ENCODE data around the gene MPHOSPH9.

MPHOSPH9 gene

DNA sequence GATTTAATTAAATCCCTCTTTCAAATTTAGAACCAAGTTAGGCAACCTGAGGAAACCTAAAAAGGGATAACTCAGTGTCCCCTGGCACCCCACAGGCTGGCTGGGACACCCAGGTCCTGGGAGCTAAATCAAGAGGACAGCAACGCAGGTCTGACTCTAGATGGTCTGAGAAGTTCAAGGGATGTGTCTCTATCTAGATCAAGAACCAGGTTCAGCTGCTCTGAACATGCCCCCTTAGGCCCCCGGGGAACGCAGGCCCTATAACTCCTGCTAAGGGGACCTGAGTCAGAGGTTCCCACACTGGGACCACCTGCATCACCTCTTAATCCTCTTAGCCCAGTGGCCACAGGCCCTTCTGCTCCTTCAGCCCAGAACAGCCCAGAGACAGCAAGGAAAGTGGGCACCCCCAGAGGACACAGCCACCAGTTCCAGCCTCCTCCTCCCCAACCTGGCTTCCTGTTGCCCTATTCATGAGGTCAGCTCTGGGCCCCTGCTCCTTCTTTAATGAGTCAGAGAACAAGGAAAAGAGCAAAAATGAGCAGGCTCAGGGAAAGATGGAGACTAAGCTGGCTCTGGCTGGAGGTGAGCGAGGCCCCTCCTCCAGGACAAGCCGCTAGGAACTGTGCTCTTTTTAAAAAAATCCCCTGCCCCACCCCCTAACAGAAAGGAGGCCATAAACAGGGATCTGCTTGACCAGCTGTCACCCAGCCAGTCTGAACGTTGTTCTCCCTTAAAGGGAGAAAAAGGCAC lies 92.8 kb downstream of the MPHOSPH9 start:
- DNase-seq (ENCODE audit: low read depth, low spot score): no peak
- H3K4me3 ChIP-seq (ENCODE audit: low read length): no peak overlapping the region
- peaks cover 4% of the 10 kb centered on the region; the same call in 1 of the 2 replicates for H3K4me1 ChIP-seq (ENCODE audit: control insufficient read depth, insufficient read depth, low read length)
- no peaks in the 10 kb centered on the region for H3K27me3 ChIP-seq (ENCODE audit: control insufficient read depth, insufficient read depth, low read length)
- H3K36me3 ChIP-seq (ENCODE audit: control insufficient read depth, insufficient read depth, low read length): no peaks in the 10 kb centered on the region
- H3K27ac ChIP-seq (ENCODE audit: low read length): no peak overlapping the region
- no CpG with 5 or more reads among the region's 6 CpGs for WGBS (ENCODE audit: insufficient coverage, insufficient read length)
- H3K9me3 ChIP-seq (ENCODE audit: control insufficient read depth, insufficient read depth, low read length): no peaks in the 10 kb centered on the region

DNA sequence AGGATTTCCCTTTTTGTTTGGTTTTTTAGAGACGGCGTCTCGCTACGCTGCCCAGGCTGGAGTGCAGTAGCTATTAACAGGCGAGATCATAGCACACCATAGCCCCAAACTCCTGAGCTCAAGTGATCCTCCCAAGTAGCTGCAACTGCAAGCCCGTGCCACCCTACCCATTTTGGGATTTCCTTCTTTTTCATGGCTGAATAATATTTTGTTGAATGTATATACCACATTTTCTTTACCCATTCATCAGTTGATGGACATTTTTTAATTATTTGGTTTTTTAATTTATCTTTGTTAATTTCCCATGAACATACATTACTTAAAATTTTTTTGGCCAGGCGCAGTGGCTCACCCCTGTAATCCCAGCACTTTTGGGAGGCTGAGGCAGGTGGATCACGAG lies 97.3 kb downstream of the MPHOSPH9 start:
- DNase-seq (ENCODE audit: low read depth, low spot score): no peak
- Histone ChIP-seq H3K36me3 (ENCODE audit: control insufficient read depth, insufficient read depth, low read length) (no peaks in the 10 kb centered on the region), H3K9me3 (ENCODE audit: control insufficient read depth, insufficient read depth, low read length) (no peaks in the 10 kb centered on the region), H3K27ac (ENCODE audit: low read length) (no peak overlapping the region), H3K4me1 (ENCODE audit: control insufficient read depth, insufficient read depth, low read length) (no peaks in the 10 kb centered on the region), H3K27me3 (ENCODE audit: control insufficient read depth, insufficient read depth, low read length) (no peaks in the 10 kb centered on the region), H3K4me3 (ENCODE audit: low read length) (no peak overlapping the region)
- no CpG with 5 or more reads among the region's 8 CpGs for WGBS (ENCODE audit: insufficient coverage, insufficient read length)

DNA sequence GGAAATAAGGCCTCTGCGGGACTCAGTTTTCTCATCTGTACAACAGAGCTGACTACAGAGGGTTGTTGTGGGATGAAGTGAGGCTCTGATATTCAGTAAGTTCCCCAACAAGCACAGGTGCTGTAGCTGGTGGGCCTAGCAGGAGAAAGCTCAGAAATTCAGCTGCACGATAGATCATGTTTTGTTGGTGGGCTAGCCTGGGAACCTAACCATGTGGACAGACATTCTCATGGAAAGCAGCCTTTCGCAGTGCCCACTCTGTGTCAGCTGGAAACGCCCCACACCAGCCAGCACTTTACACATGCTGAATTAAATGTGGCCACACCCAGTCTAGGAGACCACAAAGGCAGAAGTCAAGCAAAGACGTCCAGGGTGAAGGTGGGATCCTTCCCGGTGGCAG lies 98.1 kb downstream of the MPHOSPH9 start:
- no peaks in the 10 kb centered on the region for H3K9me3 ChIP-seq (ENCODE audit: control insufficient read depth, insufficient read depth, low read length)
- WGBS (ENCODE audit: insufficient coverage, insufficient read length): no CpG with 5 or more reads among the region's 6 CpGs
- no peak overlapping the region for H3K4me3 ChIP-seq (ENCODE audit: low read length)
- H3K4me1 ChIP-seq (ENCODE audit: control insufficient read depth, insufficient read depth, low read length): no peaks in the 10 kb centered on the region
- H3K27me3 ChIP-seq (ENCODE audit: control insufficient read depth, insufficient read depth, low read length): no peaks in the 10 kb centered on the region
- DNase-seq (ENCODE audit: low read depth, low spot score): no peak
- no peaks in the 10 kb centered on the region for H3K36me3 ChIP-seq (ENCODE audit: control insufficient read depth, insufficient read depth, low read length)
- no peak overlapping the region for H3K27ac ChIP-seq (ENCODE audit: low read length)

DNA sequence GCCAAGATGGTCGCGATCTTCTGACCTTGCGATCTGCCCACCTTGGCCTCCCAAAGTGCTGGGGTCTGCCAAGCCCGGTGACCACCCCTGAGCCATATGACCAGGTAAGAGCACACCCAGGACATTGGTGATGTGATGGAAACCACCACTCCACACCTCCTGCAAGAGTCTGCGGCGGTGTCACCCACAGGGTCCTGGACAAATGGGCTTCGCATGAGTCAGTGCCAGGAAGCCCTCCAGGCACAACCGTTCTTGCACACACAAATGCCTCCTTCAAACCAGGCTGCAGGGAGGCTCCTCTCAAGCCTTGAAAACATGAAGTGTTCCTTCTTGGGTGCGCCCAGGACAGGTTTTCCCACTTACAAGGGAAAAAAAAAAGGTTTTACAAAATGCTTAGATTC lies 98.7 kb downstream of the MPHOSPH9 start:
- H3K27ac ChIP-seq (ENCODE audit: low read length): no peak overlapping the region
- no peaks in the 10 kb centered on the region for H3K27me3 ChIP-seq (ENCODE audit: control insufficient read depth, insufficient read depth, low read length)
- no peaks in the 10 kb centered on the region for H3K4me1 ChIP-seq (ENCODE audit: control insufficient read depth, insufficient read depth, low read length)
- DNase-seq (ENCODE audit: low read depth, low spot score): no peak
- no peak overlapping the region for H3K4me3 ChIP-seq (ENCODE audit: low read length)
- no CpG with 5 or more reads among the region's 9 CpGs for WGBS (ENCODE audit: insufficient coverage, insufficient read length)
- H3K9me3 ChIP-seq (ENCODE audit: control insufficient read depth, insufficient read depth, low read length): no peaks in the 10 kb centered on the region
- H3K36me3 ChIP-seq (ENCODE audit: control insufficient read depth, insufficient read depth, low read length): no peaks in the 10 kb centered on the region

DNA sequence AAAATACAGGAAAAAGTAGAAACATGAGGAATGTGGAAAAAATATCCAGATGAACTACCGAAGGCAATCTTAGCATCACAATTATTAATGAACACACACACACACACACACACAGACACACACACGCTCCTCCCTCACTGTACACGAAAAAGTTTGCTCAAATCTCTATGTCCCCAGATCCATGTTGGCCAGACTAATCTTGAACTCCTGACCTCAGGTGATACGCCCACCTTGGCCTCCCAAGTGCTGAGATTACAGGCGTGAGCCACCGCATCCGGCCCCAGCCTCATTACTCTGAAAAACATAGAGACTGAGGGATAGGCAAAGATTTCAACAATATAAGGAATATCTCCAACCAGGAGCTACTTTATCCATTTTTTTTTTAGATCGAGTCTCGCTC lies 99.2 kb downstream of the MPHOSPH9 start:
- no peak overlapping the region for H3K27ac ChIP-seq (ENCODE audit: low read length)
- H3K36me3 ChIP-seq (ENCODE audit: control insufficient read depth, insufficient read depth, low read length): no peaks in the 10 kb centered on the region
- no peaks in the 10 kb centered on the region for H3K9me3 ChIP-seq (ENCODE audit: control insufficient read depth, insufficient read depth, low read length)
- H3K4me3 ChIP-seq (ENCODE audit: low read length): no peak overlapping the region
- H3K4me1 ChIP-seq (ENCODE audit: control insufficient read depth, insufficient read depth, low read length): no peaks in the 10 kb centered on the region
- WGBS (ENCODE audit: insufficient coverage, insufficient read length): no CpG with 5 or more reads among the region's 9 CpGs
- H3K27me3 ChIP-seq (ENCODE audit: control insufficient read depth, insufficient read depth, low read length): no peaks in the 10 kb centered on the region
- DNase-seq (ENCODE audit: low read depth, low spot score): no peak

DNA sequence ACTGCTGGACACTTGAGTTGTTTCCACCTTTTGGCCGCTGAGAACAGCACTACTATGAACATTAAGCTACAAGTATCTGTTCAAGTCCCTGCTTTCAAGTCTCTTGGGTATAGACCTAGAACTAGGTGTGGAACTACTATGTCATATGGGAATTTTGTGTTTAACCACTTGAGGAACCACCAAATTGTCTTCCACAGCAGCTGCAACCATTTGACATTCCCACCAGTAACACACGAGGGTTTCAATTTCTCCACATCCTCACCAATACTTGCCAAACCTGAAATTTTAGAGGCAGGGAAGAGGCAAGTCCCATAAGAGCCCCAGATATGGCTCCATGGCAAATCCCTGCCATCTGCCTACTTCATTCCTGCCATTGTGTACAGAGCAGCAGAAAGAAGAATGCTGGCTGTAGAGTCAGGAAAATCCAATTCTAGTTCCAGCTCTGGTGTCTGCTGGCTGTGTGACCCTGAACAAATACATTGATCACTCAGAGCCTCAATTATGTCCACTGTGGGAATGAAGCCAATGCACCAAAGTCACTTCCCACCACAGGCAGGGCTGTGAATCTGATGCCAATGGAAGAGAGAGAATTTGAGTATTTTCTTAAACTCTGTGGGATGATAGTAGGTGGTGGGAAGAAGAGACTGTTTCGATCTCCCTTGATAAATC lies 99.9 kb downstream of the MPHOSPH9 start:
- Histone ChIP-seq H3K4me1 (ENCODE audit: control insufficient read depth, insufficient read depth, low read length) (no peaks in the 10 kb centered on the region), H3K4me3 (ENCODE audit: low read length) (no peak overlapping the region), H3K27ac (ENCODE audit: low read length) (no peak overlapping the region), H3K9me3 (ENCODE audit: control insufficient read depth, insufficient read depth, low read length) (no peaks in the 10 kb centered on the region), H3K27me3 (ENCODE audit: control insufficient read depth, insufficient read depth, low read length) (no peaks in the 10 kb centered on the region), H3K36me3 (ENCODE audit: control insufficient read depth, insufficient read depth, low read length) (no peaks in the 10 kb centered on the region)
- WGBS (ENCODE audit: insufficient coverage, insufficient read length): no CpG with 5 or more reads among the region's 3 CpGs
- DNase-seq (ENCODE audit: low read depth, low spot score): no peak

DNA sequence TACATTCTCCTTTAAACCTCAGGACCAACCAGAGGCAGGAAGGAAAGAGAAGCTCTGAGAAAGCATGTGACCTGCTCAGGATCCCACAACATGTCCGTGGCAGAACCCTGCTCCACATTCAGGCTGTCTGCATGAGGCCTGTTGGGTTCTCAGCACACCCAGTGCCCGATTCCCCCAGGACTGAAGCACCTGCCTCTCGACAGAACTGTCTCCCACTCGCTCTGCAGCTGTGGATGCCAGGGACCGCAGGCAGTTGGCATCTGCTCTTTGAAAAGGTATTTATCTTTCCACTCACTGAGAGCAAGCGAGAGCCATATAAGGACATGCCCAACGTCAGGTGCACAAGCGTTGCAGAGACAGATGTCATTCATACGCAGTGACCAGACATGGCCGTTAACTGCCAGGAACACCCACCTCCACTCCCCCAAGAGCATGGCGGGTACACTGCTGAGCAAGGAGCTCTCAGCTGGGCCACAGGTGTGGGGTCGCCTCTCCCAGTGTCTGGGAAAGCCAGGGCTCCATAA lies 101.0 kb downstream of the MPHOSPH9 start:
- DNase-seq (ENCODE audit: low read depth, low spot score): no peak
- H3K27ac ChIP-seq (ENCODE audit: low read length): no peak overlapping the region
- no peaks in the 10 kb centered on the region for H3K4me1 ChIP-seq (ENCODE audit: control insufficient read depth, insufficient read depth, low read length)
- H3K27me3 ChIP-seq (ENCODE audit: control insufficient read depth, insufficient read depth, low read length): no peaks in the 10 kb centered on the region
- no peak overlapping the region for H3K4me3 ChIP-seq (ENCODE audit: low read length)
- no CpG with 5 or more reads among the region's 12 CpGs for WGBS (ENCODE audit: insufficient coverage, insufficient read length)
- H3K36me3 ChIP-seq (ENCODE audit: control insufficient read depth, insufficient read depth, low read length): no peaks in the 10 kb centered on the region
- no peaks in the 10 kb centered on the region for H3K9me3 ChIP-seq (ENCODE audit: control insufficient read depth, insufficient read depth, low read length)

DNA sequence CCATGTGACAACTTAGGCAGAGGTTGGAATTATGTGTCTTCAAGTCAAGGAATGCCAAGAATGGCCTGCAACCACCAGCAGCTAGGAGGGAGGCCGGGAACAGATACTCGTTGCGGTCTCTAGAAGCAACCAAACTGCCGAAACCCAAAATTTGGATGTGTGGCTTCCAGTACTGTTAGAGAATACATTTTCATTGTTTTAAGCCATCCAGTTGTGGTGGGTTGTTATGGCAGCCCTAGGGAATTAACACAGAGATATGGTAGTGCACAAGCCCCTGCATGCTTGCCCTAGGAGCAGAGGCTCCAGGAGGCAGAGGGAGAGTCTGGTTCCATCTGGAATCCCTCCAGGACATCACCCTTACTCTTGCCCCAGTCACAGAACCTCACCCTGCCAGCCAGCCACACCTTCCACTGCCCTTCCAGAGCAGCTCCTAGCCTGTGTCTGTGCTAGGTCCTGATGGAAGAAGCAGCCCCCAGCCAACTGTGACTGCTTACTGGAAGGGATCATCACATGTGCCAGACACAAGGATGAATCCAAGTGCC lies 101.6 kb downstream of the MPHOSPH9 start:
- no CpG with 5 or more reads among the region's 4 CpGs for WGBS (ENCODE audit: insufficient coverage, insufficient read length)
- Histone ChIP-seq H3K4me1 (ENCODE audit: control insufficient read depth, insufficient read depth, low read length) (no peaks in the 10 kb centered on the region), H3K9me3 (ENCODE audit: control insufficient read depth, insufficient read depth, low read length) (no peaks in the 10 kb centered on the region), H3K27ac (ENCODE audit: low read length) (no peak overlapping the region), H3K36me3 (ENCODE audit: control insufficient read depth, insufficient read depth, low read length) (no peaks in the 10 kb centered on the region), H3K27me3 (ENCODE audit: control insufficient read depth, insufficient read depth, low read length) (no peaks in the 10 kb centered on the region; the same call in 1 of the 2 replicates), H3K4me3 (ENCODE audit: low read length) (no peak overlapping the region)
- no peak for DNase-seq (ENCODE audit: low read depth, low spot score)

DNA sequence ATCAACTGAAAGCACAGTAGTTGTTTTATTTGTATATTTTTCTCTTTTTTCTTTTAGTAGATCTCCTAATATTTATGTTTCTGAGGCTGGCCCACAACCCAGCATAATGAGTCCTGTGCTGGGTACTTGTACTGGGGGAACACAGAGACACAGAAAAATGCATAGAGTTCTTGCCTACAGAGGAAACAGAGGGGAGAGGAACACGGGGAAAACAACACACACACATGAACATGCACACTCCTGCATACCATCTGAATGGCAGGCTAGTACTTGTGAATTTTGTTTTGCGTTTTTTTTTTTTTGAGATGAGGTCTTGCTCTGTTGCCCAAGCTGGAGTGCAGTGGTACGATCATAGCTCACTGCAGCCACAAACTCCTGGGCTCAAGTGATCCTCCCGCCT lies 103.3 kb downstream of the MPHOSPH9 start:
- no peaks in the 10 kb centered on the region for H3K36me3 ChIP-seq (ENCODE audit: control insufficient read depth, insufficient read depth, low read length)
- H3K27ac ChIP-seq (ENCODE audit: low read length): no peak overlapping the region
- no peak overlapping the region for H3K4me3 ChIP-seq (ENCODE audit: low read length)
- no CpG with 5 or more reads among the region's 4 CpGs for WGBS (ENCODE audit: insufficient coverage, insufficient read length)
- no peaks in the 10 kb centered on the region for H3K9me3 ChIP-seq (ENCODE audit: control insufficient read depth, insufficient read depth, low read length)
- no peak for DNase-seq (ENCODE audit: low read depth, low spot score)
- H3K4me1 ChIP-seq (ENCODE audit: control insufficient read depth, insufficient read depth, low read length): no peaks in the 10 kb centered on the region
- no peaks in the 10 kb centered on the region; the same call in 1 of the 2 replicates for H3K27me3 ChIP-seq (ENCODE audit: control insufficient read depth, insufficient read depth, low read length)

DNA sequence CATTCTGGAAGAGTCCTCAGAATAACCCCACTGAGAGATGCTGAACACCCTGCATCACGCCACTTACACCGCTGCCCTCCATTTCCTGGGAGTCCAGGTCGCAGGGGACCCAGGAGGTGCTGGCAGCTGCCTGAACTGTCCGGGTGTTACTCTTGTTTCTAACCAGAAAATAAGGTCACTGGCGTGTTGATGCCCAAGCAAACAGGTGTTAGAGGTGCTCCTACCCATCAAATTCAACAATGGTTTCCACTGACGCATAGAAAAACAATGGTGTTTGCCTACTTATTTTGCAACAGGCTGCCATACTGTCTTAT lies 105.8 kb downstream of the MPHOSPH9 start:
- H3K36me3 ChIP-seq (ENCODE audit: control insufficient read depth, insufficient read depth, low read length): no peaks in the 10 kb centered on the region
- no peak overlapping the region for H3K27ac ChIP-seq (ENCODE audit: low read length)
- WGBS (ENCODE audit: insufficient coverage, insufficient read length): no CpG with 5 or more reads among the region's 6 CpGs
- H3K27me3 ChIP-seq (ENCODE audit: control insufficient read depth, insufficient read depth, low read length): no peaks in the 10 kb centered on the region; the same call in 1 of the 2 replicates
- H3K9me3 ChIP-seq (ENCODE audit: control insufficient read depth, insufficient read depth, low read length): no peaks in the 10 kb centered on the region
- no peak for DNase-seq (ENCODE audit: low read depth, low spot score)
- no peak overlapping the region for H3K4me3 ChIP-seq (ENCODE audit: low read length)
- H3K4me1 ChIP-seq (ENCODE audit: control insufficient read depth, insufficient read depth, low read length): no peaks in the 10 kb centered on the region

Measured in iPS DF 6.9 (cell line).